Heart right ventricle (tissue), 16 donors: Measurements from ENCODE around the gene OR1J4. TPM values are rescaled to one million over a fixed set of nuclear protein-coding genes. Genes with fewer than 3 reads are reported as not detected.
"Not testable (repeated sequence)": the region's sequence is repeated elsewhere in the genome, so short reads cannot be mapped to it uniquely, and the experiment has no call there.

ENCODE experiments used
- ATAC-seq, 8 donors: fragments of 200-7000 bp; cut with Tn5 transposase; one replicate each; pipeline ENCODE4 v1.9.1; 2020; ENCODE audit warnings: mild to moderate bottlenecking in 8 of 8, moderate library complexity in 8 of 8, moderate number of reproducible peaks in 1 of 8
- DNase-seq, 2 donors: peaks; one replicate each; pipeline ENCODE4 v3.0.0-alpha.2; 2020
- H3K27ac ChIP-seq, 10 donors: fragments of 200-600 bp; sonication (generic) in 2 of 10; one replicate each; pipeline versions ENCODE4 v1.5.0 to v1.8.0; 2020 to 2022; ENCODE audit warnings: mild to moderate bottlenecking in 3 of 10
- H3K27me3 ChIP-seq, 7 donors: fragments of 200-600 bp; one replicate each; pipeline ENCODE4 v1.8.0; 2021 to 2022; ENCODE audit warnings: mild to moderate bottlenecking in 2 of 7
- H3K36me3 ChIP-seq, 9 donors: fragments of 200-600 bp; sonication (generic) in 1 of 9; one replicate each; pipeline versions ENCODE4 v1.5.0 to v1.8.0; 2020 to 2022; ENCODE audit warnings: mild to moderate bottlenecking in 2 of 9
- H3K4me1 ChIP-seq, 9 donors: fragments of 200-600 bp; sonication (generic) in 1 of 9; one replicate each; pipeline versions ENCODE4 v1.5.0 to v1.8.0; 2020 to 2022; ENCODE audit warnings: mild to moderate bottlenecking in 4 of 9
- H3K4me3 ChIP-seq, 10 donors: fragments of 200-600 bp; sonication (generic) in 2 of 10; one replicate each; pipeline versions ENCODE4 v1.5.0 to v1.8.0; 2020 to 2022; ENCODE audit warnings: mild to moderate bottlenecking in 7 of 10, moderate library complexity in 2 of 10
- H3K9me3 ChIP-seq, 11 donors: fragments of 200-600 bp in 10 of 11; sonication (generic) in 2 of 11; one replicate each; pipeline versions ENCODE4 v1.5.0 to v1.8.0; 2013 to 2022; ENCODE audit warnings: mild to moderate bottlenecking in 2 of 11, control low read depth in 1 of 11, moderate library complexity in 1 of 11
- CTCF ChIP-seq, 9 donors: fragments of 200-600 bp; sonication (generic) in 2 of 9; IDR thresholded peaks; one replicate each; pipeline versions ENCODE4 v1.5.0 to v1.8.0; 2021 to 2022; ENCODE audit warnings: antibody characterized with exemption in 9 of 9, mild to moderate bottlenecking in 5 of 9, moderate library complexity in 1 of 9
- WGBS, 2 donors: extraction: QIAGEN DNeasy Blood & Tissue Kit; methylation state at CpG; one replicate each; pipeline ENCODE4 v1.1.7; 2013; ENCODE audit warnings: inconsistent platforms in 1 of 2; 5-methylcytosine and 5-hydroxymethylcytosine counted together
- intact Hi-C, 10 donors: fragments of 100-400 bp; cut with DNase I; formaldehyde crosslinking; loops; one replicate each; pipeline versions ENCODE4 v1.11.1 to v1.14.2; 2022
- polyA plus RNA-seq, 2 donors: library from polyadenylated mRNA; stranded (reverse); fragments of 200-250 nt; gene quantifications; one replicate each; pipeline ENCODE4 v1.2.3, GENCODE V29; 2013
- total RNA-seq, 10 donors: library from RNA; stranded (reverse); fragmentation: NEBNext Ultra II Directional in 3 of 10; extraction: Animal tissue kit (Norgen Biotek cat#: 25700) in 3 of 10; gene quantifications; one replicate each; pipeline versions ENCODE4 v1.2.1 to v1.2.4, GENCODE V29; 2021 to 2023
- donor health status: Arrhythmogenic right ventricular cardiomyopathy.
- donor health status: ischemic (EF 13 %, LVEDD 7.1; RV severe dilation, severe dysfunction).
- donor health status: healthy with polysubstance abuse.
- donor health status: DM: no; HTN: yes; CAD: no.
- donor health status: DM: no; HTN: no; CAD: no.
- donor health status: ischemic (EF 25% LVEDD 6.9; RV normal size, moderate dysfunction).
- donor health status: ischemic (EF 25% LVEDD 5.7; RV mildly dilated, moderate dysfunction).
- donor health status: healthy.
- donor health status: DM: yes; HTN: yes; CAD: no.
- donor health status: Ischemic cardiomyopathy.
- donor health status: ischemic (EF 35%, LVEDD 5.7; RV mildly dilated, moderate dysfunction).
- donor health status: nonischemic (EF 11% LVEDD 7.7; RV severe dilation, severe dysfunction).
- donor health status: DM: yes; HTN: yes; CAD: no.
- donor health status: PGD.
- donor health status: ischemic (EF 29% LVEDD 5.4; RV normal size, mild dysfunction).
- donor health status: nonischemic (EF 23%, LVEDD 6.1; RV moderate dilation, normal function).

The OR1J4 gene
- total and polyA plus RNA-seq, 12 donors = not detected

- intact Hi-C loops = no loop called here
Observed at GRCh38 chr9:122527193-122527592, 8.3 kb downstream of the OR1J4 start, which contains the start of gene OR1N1. Gene OR1N1 (minus strand): TSS chr9:122527293. CDS start chr9:122527293, 0 bp downstream.

GRCh38 chr9:122531157-122531556 is 12.2 kb downstream of the OR1J4 start:
- H3K4me1 ChIP-seq, H3K4me3 ChIP-seq, intact Hi-C loops, H3K27ac ChIP-seq, DNase-seq, H3K36me3 ChIP-seq, H3K9me3 ChIP-seq, ATAC-seq: not testable (repeated sequence)
- peaks cover 0 to 13% (median 0%) of the 10 kb centered on the region in 7 donors for H3K27me3 ChIP-seq
- WGBS, 2 donors = 46 to 73% methylated on average over 4 of the region's 4 CpGs

More at GRCh38 chr9:122527193-122527592, 8.3 kb downstream of the OR1J4 start, which contains the start of gene OR1N1:
- peaks cover 0 to 14% (median 9%) of the 10 kb centered on the region in 7 donors for H3K27me3 ChIP-seq
- 90 to 94% methylated on average over 3 of the region's 3 CpGs for WGBS, 2 donors
- no peaks in the 10 kb centered on the region for H3K9me3 ChIP-seq
- DNase-seq = no peak
- H3K27ac ChIP-seq = no peak within 1 kb of the TSS
- no peaks in the 10 kb centered on the region for H3K36me3 ChIP-seq
- no peak for ATAC-seq
- no peak for TF ChIP-seq CTCF (IDR thresholded peaks at IDR 0.05)
- H3K4me3 ChIP-seq = no peak within 1 kb of the TSS
- no peaks in the 10 kb centered on the region for H3K4me1 ChIP-seq

- Histone ChIP-seq H3K27ac (no peak overlapping the region), H3K27me3 (no peaks in the 10 kb centered on the region), H3K36me3 (no peaks in the 10 kb centered on the region), H3K4me1 (no peaks in the 10 kb centered on the region), H3K9me3 (peaks cover 0 to 9% (median 0%) of the 10 kb centered on the region in 11 donors), H3K4me3 (no peak overlapping the region)
- 94 to 97% methylated on average over 1 of the region's 1 CpG for WGBS, 2 donors
- DNase-seq (no peak), ATAC-seq (no peak)
- intact Hi-C loops = no loop called here
- TF ChIP-seq CTCF (IDR thresholded peaks at IDR 0.05) = no peak
Observed at GRCh38 chr9:122536134-122536533, 17.2 kb downstream of the OR1J4 start.

- H3K4me3 ChIP-seq, H3K4me1 ChIP-seq, DNase-seq, H3K36me3 ChIP-seq, H3K27ac ChIP-seq, H3K27me3 ChIP-seq, H3K9me3 ChIP-seq, intact Hi-C loops, ATAC-seq: not testable (repeated sequence)
- 69 to 77% methylated on average over 7 of the region's 7 CpGs for WGBS, 2 donors
Observed at GRCh38 chr9:122537066-122537465, 18.1 kb downstream of the OR1J4 start.

- H3K36me3 ChIP-seq = no peaks in the 10 kb centered on the region
- peaks cover 0 to 9% (median 0%) of the 10 kb centered on the region in 11 donors for H3K9me3 ChIP-seq
- no peak overlapping the region for H3K27ac ChIP-seq
- H3K4me3 ChIP-seq = no peak overlapping the region
- TF ChIP-seq CTCF (IDR thresholded peaks at IDR 0.05) = no peak
- WGBS, 2 donors = 60 to 61% methylated on average over 2 of the region's 2 CpGs
- no peaks in the 10 kb centered on the region for H3K4me1 ChIP-seq
- H3K27me3 ChIP-seq = no peaks in the 10 kb centered on the region
- intact Hi-C loops = no loop called here
- no peak for DNase-seq
- ATAC-seq = no peak
Observed at GRCh38 chr9:122538757-122539156, 19.8 kb downstream of the OR1J4 start.
